ENCODE measurements around the gene AQP1.

The AQP1 gene

GRCh38 chr7:30907527-30908267, 4.0 kb upstream of the AQP1 start:
- no peak overlapping the region for H3K4me3 Mint-ChIP-seq
- no peaks in the 10 kb centered on the region for H3K36me3 Mint-ChIP-seq (ENCODE audit: low read depth)
- peaks cover 8% of the 10 kb centered on the region for H3K27me3 Mint-ChIP-seq (ENCODE audit: low read depth)
- no peaks in the 10 kb centered on the region for H3K9me3 Mint-ChIP-seq
- peaks cover 35% of the 10 kb centered on the region for H3K4me1 Mint-ChIP-seq
- no peak for TF ChIP-seq CTCF (IDR thresholded peaks at IDR 0.05; ENCODE audit: unreplicated experiment in 3 of 3)
- H3K27ac Mint-ChIP-seq: no peak overlapping the region

- H3K36me3 Mint-ChIP-seq (ENCODE audit: low read depth): no peaks in the 10 kb centered on the region
- H3K4me3 Mint-ChIP-seq: no peak overlapping the region
- peaks cover 45% of the 10 kb centered on the region for H3K4me1 Mint-ChIP-seq
- H3K9me3 Mint-ChIP-seq: no peaks in the 10 kb centered on the region
- peaks cover 8% of the 10 kb centered on the region for H3K27me3 Mint-ChIP-seq (ENCODE audit: low read depth)
- TF ChIP-seq CTCF (IDR thresholded peaks at IDR 0.05; ENCODE audit: unreplicated experiment in 3 of 3): no peak
- H3K27ac Mint-ChIP-seq: no peak overlapping the region
Observed at GRCh38 chr7:30908681-30909080, 3.0 kb upstream of the AQP1 start.

GRCh38 chr7:30909431-30909830, 2.2 kb upstream of the AQP1 start:
- peaks cover 9% of the 10 kb centered on the region for H3K27me3 Mint-ChIP-seq (ENCODE audit: low read depth)
- no peak for TF ChIP-seq CTCF (IDR thresholded peaks at IDR 0.05; ENCODE audit: unreplicated experiment in 3 of 3)
- no peak overlapping the region for H3K27ac Mint-ChIP-seq
- H3K4me1 Mint-ChIP-seq: peaks cover 45% of the 10 kb centered on the region
- no peaks in the 10 kb centered on the region for H3K9me3 Mint-ChIP-seq
- H3K36me3 Mint-ChIP-seq (ENCODE audit: low read depth): no peaks in the 10 kb centered on the region
- H3K4me3 Mint-ChIP-seq: no peak overlapping the region

- Mint-ChIP-seq H3K36me3 (ENCODE audit: low read depth) (no peaks in the 10 kb centered on the region), H3K4me3 (no peak overlapping the region), H3K4me1 (peaks cover 45% of the 10 kb centered on the region), H3K27me3 (ENCODE audit: low read depth) (peaks cover 12% of the 10 kb centered on the region), H3K27ac (peak overlapping the region in 2 of 3 experiments; percentile 31 to 61), H3K9me3 (no peaks in the 10 kb centered on the region)
- no peak for TF ChIP-seq CTCF (IDR thresholded peaks at IDR 0.05; ENCODE audit: unreplicated experiment in 3 of 3)
Observed at GRCh38 chr7:30910411-30911073, 1.1 kb upstream of the AQP1 start.

- TF ChIP-seq CTCF (IDR thresholded peaks at IDR 0.05; ENCODE audit: unreplicated experiment in 3 of 3): no peak
- H3K9me3 Mint-ChIP-seq: no peaks in the 10 kb centered on the region
- no peaks in the 10 kb centered on the region for H3K36me3 Mint-ChIP-seq (ENCODE audit: low read depth)
- H3K4me1 Mint-ChIP-seq: peaks cover 45% of the 10 kb centered on the region
- no peak overlapping the region for H3K4me3 Mint-ChIP-seq
- H3K27me3 Mint-ChIP-seq (ENCODE audit: low read depth): peaks cover 12% of the 10 kb centered on the region
- H3K27ac Mint-ChIP-seq: peak overlapping the region in 2 of 3 experiments; percentile 59 to 61
Observed at GRCh38 chr7:30911133-30911532, 520 bp upstream of the AQP1 start.
